GM18858 (cell line): Measurements from ENCODE around the gene CASKIN2.

Experiments used
- ATAC-seq: cut with Tn5 transposase; IDR thresholded peaks from one replicate; pipeline ENCODE4 v1.9.1; 2021; ENCODE audit not compliant: unreplicated experiment

CASKIN2 gene

GRCh38 chr17:75505640-75506039 is 9.7 kb downstream of the CASKIN2 start:
- ATAC-seq, result no peak

- no peak for ATAC-seq
Measured at GRCh38 chr17:75505152-75505409, 10.3 kb downstream of the CASKIN2 start.

- ATAC-seq, result no peak
Measured at GRCh38 chr17:75504347-75505151, 10.8 kb downstream of the CASKIN2 start.

- ATAC-seq, result no peak
Measured at GRCh38 chr17:75503976-75504346, 11.4 kb downstream of the CASKIN2 start.

- no peak for ATAC-seq
Measured at GRCh38 chr17:75503337-75503950, 11.9 kb downstream of the CASKIN2 start.

GRCh38 chr17:75502721-75503329 is 12.5 kb downstream of the CASKIN2 start:
- ATAC-seq, result no peak

DNA sequence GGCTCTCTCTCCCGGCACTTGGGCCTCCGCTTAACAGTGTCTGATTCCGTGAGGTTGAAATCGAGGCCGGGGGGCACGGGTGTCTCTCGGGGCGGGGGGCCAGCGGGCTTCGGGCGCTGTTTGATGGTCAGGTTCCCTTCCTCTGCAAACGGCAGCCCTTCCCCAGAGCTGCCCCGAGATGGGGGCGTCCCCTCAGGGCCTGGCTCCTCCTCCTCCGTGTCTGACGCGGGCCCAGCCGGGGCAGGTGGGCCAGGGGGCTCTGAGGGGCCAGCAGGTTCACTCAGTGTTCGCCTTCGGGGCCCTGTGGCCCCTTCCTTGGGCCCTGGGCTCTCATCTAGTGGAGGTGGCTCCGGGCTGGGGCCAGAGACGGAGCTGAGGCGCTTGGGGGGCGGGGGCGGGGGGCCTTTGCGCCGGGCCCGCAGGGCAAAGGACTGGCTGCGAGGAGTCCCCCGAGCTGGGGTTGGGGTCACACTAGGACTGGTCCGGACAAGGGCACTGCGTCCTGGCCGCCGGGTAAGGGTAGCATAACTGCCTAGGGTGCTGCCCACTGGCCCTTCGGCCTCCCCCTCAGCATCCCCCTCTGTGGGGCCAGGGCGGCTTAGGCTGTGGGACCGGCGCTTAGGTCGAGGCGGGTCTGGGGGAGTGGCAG is 13.1 kb downstream of the CASKIN2 start:
- no peak for ATAC-seq

DNA sequence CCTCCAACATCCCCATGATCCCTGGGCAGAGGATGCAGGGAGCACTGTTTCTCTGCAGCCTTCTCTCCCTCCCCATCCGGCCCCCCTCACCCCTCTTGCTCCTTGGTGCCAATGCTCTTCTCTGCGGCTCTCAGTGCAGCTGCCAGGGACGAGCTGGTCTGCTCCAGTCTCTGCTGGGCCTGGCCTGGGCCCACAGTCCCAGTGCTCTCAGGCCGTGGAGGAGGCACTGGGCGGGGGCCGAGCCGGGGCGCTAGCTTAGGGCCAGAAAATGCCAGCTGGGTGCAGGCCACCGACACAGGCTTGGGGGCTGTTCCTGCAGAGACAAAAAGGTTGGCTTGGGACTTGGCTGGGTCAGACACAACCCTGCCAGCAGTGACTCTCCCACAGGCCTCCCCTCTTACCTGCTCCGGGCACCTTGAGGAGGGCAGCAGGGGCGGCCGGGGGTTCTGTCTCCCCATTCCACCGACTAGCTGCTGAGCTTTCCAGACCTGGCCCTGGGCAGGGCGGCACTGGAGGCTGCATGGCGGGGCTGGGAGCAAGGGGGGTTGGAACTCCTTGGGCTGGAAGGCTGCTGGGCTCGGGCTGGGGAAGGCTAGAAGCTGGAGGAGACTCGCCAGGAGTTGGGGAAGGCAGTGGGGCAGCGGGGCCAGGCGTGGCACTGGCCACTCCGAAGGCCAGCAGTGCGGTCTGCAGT is 13.8 kb downstream of the CASKIN2 start:
- no peak for ATAC-seq

DNA sequence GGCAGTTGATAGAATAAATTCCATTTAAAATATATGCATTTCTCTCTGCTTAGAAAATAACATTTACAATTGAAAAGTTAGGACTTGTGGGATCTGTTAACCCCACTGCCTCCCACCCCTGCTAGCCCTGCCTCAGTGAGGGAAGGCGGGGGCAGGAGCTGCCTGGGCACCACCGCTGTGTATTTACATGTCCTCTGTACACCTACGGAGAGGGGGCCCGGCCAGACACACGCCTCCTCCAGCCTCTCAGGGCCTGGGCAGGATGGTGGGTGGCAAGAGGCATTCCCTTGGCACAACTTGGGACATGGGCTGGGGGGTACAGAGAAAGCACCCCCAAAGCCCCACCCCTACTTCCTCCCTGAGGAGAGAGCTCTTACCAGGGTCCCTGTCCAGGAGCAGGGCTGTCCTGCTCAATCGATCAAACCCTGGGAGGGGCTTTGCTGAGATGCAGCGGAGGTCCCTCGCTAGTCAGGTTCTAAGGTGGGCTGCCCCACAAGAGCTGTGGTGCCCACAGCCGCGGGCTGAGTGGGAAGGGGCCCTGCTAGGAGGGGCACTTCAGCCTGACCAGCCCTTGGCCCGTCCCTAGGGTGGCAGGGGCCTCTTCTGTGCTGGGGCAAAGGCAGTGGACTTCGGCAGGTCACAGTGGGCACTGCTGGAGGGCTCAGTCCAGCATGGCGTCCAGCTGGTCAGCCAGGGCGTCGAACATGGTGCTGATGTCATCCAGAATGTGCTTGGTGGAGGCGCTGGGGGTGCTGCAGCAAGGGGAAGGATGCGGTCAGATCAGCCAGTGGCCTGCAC is 14.7 kb downstream of the CASKIN2 start:
- no peak for ATAC-seq

GRCh38 chr17:75499313-75500022 is 15.9 kb downstream of the CASKIN2 start:
- no peak for ATAC-seq

DNA sequence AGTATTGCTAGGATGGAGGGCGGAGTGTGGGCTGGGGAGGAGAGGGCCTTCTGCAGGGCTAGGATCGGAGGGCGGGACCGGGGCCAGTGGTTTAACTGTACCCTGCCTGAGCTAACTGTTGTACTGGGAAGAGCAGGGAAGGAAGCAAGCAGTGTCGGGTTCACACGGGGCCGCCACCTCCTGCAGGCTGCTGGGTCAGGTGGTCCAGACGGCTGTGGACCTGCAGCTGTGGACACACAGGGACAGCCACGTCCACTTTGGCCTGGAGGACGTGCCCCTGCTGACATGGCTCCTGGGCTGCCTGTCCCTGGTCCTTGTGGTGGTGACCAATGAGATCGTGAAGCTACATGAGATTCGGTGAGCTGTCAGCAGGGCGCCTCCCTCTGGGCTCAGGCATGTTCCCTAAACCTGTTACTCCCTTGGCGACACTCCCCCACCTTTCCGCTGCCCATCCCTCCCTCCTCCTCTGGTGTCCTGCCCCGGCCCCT is 16.6 kb downstream of the CASKIN2 start:
- no peak for ATAC-seq

DNA sequence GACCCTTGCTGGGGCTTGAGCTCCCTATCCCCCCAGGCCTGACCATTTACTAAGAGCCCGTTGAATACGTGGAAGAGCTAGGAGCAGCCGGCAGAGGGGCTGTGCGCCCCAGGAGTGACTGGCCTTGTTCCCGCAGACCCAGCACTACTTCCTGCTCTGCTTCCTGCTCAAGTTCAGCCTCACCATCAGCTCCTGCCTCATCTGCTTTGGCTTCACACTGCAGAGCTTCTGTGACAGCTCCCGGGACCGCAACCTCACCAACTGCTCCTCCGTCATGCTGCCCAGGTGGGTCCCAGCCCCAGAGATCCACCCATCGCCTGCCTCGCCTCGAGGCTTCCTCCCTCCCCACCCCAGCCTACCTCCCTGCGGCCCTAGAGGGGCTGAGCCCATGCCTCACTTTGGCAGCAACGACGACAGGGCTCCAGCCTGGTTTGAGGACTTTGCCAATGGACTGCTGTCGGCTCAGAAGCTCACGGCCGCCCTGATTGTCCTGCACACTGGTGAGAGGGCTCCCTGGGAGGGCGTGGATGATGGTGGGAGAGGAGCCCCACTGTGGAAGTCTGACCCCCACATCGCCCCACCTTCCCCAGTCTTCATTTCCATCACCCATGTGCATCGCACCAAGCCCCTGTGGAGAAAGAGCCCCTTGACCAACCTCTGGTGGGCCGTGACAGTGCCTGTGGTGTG is 17.2 kb downstream of the CASKIN2 start:
- no peak for ATAC-seq

DNA sequence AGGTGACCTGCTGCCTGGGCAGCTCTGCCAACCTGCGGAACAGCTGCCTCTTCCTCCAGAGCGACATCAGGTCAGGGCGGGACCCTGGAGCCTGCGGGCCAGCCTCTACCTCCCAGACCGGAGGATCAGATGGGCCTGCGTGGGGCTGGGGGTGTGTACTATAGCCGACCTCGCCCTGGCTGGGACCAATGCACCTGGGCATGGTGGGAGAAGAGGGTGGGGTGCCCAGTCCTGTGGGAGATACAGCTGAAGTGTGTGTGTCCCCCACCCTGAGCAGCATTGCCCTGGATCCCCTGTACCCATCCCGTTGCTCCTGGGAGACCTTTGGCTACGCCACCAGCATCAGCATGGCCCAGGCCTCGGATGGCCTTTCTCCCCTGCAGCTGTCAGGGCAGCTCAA is 19.3 kb downstream of the CASKIN2 start:
- no peak for ATAC-seq

GRCh38 chr17:75494326-75494877 is 20.9 kb downstream of the CASKIN2 start:
- ATAC-seq, result no peak

DNA sequence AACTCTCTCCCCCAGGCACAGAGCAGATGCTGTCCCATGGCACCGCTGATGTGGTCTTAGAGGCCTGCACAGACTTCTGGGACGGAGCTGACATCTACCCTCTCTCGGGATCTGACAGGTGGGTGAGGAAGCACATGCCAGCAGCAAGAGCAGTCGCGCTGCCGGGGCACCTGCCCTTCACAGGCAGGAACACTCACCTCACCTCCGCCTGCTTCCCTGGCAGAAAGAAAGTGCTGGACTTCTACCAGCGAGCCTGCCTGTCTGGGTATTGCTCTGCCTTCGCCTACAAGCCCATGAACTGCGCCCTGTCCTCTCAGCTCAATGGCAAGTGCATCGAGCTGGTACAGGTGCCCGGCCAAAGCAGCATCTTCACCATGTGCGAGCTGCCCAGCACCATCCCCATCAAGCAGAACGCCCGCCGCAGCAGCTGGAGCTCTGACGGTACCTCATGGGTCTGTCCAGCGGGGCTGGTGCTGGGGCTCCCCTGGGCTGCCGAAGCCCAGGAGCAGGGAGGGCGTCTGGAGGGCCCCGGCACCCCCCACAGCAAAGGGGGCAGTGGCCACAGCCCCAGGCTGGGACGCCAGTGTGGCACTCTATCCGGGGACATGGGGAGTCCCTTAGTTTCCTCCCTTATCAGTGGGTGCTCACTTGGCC is 21.7 kb downstream of the CASKIN2 start:
- no peak for ATAC-seq

GRCh38 chr17:75492555-75493168 is 22.7 kb downstream of the CASKIN2 start:
- ATAC-seq, result no peak

DNA sequence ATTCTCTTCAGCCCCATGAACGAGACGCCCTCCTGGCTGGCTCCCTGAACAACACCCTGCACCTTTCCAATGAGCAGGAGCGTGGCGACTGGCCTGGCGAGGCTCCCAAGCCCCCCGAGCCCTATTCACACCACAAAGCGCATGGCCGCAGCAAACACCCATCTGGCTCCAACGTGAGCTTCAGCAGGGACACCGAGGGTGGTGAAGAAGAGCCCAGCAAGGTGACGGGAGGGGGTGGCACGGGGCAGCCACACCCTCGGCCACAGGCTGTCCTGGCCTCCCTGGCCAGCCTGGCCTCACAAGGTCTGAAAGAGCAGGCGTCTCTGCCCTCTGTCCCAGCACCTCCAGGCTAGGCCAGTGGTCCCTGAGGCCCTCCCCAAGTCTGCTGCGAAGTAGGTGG is 23.7 kb downstream of the CASKIN2 start:
- ATAC-seq, result no peak
